HG02610 (cell line): ENCODE results near the gene CUL7.
"Not testable (repeated sequence)": the region's sequence is repeated elsewhere in the genome, so short reads cannot be mapped to it uniquely, and the experiment has no call there.

Experiments
- ATAC-seq: cut with Tn5 transposase; IDR thresholded peaks from one replicate; pipeline ENCODE4 v1.9.1; 2021; ENCODE audit warnings: mild to moderate bottlenecking, moderate library complexity; ENCODE audit not compliant: unreplicated experiment

The CUL7 gene

GRCh38 chr6:43050981-43051380 lies 2.7 kb downstream of the CUL7 start:
- ATAC-seq, result no peak

DNA sequence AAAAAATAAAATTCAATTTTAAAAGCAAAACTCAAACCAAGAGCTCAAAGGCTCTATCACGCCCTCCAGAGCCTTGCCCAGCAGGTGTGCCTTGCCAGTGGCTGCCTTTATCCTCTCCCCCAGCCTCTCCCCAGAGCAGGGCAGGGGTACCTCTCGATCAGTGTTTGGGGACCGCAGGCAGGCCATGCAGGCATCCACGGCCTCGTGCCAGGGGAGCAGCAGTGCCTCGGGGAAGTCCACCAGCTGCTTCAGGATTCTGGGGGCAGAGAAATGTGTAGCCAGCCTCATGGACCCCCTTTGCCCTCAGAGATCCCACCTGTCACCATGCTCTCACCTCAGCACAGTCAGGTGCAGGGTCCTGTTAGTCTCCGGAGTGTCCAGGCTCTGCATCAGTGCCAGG lies 5.7 kb downstream of the CUL7 start:
- ATAC-seq, result no peak

DNA sequence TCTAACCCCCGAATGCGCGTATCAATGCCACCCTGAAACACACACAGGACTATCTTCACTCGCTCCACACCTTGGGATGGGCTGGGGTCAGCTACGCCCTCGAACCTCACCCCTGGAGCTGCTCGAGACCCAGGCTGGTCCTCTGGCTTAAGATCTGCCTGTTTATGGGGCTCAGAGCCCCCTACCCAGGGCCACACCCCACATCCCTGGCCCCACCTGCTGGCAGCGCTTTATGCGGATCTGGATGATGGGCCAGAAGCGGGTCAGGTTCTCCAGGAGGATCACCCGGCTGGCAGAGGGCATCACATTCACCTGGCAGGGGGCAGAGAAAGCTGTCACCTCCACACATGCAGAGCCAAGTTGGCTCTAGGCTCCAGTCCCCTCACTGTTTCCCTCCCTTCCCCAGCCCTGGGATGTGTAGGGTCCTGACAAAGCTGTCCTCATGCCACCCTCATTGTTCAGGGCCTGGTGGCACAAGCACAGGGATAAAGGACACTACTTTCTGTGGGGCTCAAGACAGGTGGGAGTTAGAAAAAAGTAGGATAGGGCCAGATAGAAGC lies 8.2 kb downstream of the CUL7 start:
- ATAC-seq, result no peak

DNA sequence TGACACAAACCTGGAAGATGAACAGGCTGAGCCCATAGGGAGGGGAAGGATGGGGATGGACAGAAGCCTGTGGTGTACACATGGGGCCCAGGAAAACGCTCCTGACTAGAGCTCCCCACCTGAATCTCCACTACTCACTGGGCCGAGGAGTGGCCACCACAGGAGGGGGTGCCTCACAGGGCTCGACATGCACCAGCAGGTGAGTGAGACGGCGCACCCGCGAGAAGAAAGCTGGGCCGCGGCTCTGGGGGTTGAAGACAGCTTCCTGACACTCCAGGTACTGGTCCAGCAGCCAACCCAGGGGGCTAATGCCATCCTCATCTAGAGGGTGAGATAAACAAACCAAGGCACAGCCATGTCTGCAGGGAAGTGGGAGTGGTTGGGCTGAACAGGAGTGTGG lies 10.3 kb downstream of the CUL7 start:
- ATAC-seq, result no peak

GRCh38 chr6:43041475-43041874 lies 12.2 kb downstream of the CUL7 start:
- ATAC-seq, result not testable (repeated sequence)

- ATAC-seq, result no peak
Observed at GRCh38 chr6:43040542-43041257, 13.0 kb downstream of the CUL7 start.

DNA sequence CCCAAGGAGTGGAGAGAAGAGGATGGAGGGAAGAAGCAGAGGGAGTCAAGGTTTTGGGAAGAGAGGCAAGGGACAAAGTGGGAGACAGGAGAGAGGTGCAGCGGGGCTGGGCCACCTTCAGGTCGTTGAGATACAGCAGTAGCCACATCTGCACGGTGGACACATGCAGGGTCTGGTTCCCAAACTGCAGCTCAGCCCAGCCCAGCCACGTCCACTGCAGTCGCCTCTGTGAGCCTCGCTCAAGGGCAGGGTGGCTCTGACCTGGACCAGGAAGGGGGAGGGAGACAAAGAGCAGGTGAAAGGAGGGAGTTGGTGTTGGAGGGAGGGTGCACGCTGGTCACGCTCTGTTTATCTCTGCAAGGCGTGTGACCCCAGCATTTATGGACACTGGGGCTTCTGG lies 14.9 kb downstream of the CUL7 start:
- ATAC-seq, result no peak

GRCh38 chr6:43037706-43038105 lies 15.9 kb downstream of the CUL7 start:
- no peak for ATAC-seq

GRCh38 chr6:43037197-43037596 lies 16.5 kb downstream of the CUL7 start:
- ATAC-seq, result no peak

DNA sequence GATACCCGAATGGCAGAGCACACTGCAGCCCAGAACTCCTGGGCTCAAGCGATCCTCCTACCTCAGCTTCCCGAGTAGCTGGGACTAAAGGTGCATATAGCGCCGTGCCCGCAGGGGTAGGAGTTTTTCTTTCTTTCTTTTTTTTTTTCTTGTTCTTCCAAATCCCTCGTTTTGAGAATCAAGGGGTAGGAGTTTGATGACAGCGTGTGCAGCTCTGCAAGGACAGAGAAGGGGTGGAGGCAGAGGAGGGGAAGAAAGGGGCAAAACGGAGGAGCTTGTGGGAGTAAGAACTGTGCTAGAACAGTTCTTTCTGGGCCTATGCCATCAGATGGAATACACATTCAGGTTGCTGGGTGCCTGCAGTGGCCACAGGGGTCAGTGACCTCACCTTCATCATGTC lies 16.9 kb downstream of the CUL7 start:
- no peak for ATAC-seq

GRCh38 chr6:43035495-43036194 lies 18.0 kb downstream of the CUL7 start:
- no peak for ATAC-seq

DNA sequence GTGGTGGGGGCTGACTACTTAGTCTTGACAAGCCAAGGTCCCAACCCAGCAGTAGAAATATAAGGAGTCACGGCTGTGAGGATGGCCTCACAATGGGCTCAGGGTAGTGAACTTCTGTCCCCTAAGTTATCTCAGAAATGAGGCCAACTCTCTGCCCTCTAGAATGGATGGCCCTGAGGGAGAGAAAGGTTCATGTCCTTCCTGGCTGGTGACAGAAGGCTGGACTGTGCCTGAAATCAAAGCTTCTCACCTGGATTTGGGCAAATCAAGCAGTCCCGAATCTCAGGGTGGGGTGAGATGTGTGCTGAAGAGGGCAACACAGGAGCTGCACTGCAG lies 19.5 kb downstream of the CUL7 start:
- ATAC-seq, result no peak

- ATAC-seq, result no peak
Observed at GRCh38 chr6:43033496-43034189, 20.0 kb downstream of the CUL7 start.

DNA sequence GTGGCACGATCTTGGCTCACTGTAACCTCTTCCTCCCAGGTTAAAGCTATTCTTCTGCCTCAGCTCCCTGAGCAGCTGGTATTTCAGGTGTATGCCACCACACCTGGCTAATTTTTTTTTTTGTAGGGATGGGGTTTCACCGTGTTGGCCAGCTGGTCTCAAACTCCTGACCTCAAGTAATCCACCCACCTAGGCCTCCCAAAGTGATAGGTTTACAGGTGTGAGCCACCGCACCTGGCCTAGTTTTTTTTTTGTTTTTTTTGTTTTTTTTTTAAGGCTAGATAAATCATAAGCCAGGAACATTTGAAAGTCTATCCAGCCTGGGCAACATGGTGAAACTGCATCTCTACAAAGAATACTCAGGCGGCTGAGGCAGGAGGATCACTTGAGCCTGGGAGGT lies 21.3 kb downstream of the CUL7 start:
- ATAC-seq, result no peak

- no peak for ATAC-seq
Observed at GRCh38 chr6:43029120-43029519, 24.5 kb downstream of the CUL7 start.

GRCh38 chr6:43026365-43026764 lies 27.3 kb downstream of the CUL7 start:
- ATAC-seq, result no peak

DNA sequence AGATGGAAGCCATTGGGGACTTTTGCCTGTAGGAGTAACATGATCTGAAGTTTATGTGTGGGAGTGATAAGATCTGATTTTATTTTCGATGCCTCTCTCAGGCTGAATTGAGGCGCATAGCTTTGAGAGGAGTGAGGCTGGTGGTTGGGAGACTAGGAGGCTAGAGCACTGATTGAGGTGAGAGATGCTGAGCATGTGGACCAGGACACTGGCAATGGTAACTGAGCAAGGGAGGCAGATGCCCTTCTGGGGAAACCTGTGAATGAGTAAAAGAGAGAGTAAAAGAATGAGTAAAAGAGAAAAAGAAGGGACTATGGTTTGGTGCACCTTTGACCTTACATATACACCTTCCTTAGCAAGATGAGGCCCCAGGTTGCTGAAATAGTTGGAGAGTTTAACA lies 29.2 kb downstream of the CUL7 start:
- no peak for ATAC-seq

DNA sequence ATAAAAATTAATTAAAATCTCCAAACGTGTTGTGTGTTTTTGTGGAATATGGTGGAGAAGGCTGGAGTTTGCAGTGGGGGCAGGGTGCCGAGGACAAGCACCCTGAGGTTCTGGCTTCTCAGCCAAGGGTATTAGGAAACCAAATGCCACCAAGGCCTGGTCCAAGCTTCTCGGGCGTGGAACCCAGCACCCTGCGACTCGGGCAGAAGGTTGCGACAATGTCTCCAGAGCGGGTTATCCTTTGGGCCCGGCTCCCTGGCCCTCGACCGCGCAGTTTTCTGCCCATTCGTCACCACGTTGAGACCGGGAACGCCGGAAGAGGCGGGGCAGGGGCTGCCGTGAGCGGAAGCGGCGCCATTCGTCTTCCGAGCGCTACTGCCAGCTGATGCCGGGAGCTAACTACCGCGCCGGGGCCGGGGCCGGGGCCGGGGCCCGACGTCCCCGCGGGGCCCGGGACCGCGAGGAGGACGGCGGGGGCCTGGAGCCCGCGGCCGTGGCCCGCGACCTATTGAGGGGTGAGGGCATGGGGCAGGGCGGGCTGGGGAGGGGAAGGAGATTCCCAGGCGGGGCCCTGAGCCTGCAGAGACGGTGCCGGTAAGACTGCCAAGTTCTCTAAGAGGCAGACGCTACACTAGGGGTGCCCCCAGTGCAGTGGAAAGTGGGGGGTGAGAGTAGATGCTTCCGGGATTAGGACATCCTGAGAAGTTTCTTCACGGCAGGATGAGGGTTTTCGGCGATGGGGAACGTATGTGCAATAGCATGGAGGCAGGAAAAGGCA lies 32.2 kb downstream of the CUL7 start, which contains the start of gene RRP36:
Gene RRP36, plus strand, starts transcription at position 354 of the 778 bp plus-strand sequence. Its CDS starts 32 bp downstream, at position 386.
- ATAC-seq, result peak; percentile 83

DNA sequence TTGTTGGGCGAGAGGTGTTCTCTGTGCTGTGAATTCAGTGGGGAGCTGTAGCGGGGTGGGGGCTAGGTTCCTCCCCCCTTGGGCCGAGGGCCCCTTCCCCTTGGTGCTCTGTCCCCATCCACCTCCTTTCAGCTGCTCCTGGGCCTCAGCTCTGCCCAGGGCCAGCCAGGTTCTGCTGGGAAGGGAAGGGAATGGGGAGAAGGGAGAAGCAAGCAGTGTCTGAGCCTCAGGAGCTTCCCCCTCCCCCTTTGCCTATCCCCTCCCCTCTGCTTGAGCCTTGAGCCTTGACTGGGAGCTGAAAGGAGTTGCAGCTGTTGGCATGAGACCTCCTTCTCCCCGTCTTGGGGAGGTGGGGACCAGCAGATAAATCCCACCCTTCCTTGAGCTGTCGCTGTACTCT lies 32.8 kb downstream of the CUL7 start:
- no peak for ATAC-seq

DNA sequence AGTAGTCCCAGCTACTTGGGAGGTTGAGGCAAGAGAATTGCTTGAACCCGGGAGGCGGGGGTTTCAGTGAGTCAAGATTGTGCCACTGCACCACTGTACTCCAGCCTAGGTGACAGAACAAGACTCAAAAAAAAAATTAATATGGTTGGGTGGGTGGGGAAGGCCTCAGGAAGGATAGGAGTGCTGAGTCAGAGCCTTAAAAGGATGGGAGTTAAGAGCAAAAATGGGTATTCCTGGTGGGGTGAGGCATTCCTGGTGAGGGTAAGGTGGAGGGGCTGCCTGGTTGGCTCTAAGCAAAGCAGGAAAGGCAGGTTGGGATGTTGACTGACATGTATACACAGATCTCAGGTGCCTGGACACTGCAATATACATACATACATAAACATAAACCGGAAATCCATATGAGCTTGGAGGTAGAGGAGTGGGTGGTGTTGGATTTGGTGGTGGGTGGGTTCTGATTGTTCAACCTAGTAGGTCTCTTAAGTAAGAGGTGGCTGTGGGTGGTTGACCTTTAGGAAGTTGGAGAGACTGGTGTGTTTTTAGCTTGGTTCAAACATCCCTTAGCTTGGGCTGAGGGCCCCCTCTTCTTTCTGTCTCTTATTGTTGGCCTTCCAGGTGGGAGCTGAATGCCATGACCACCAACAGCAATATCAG lies 33.5 kb downstream of the CUL7 start:
- ATAC-seq, result no peak
